Pulmonary artery endothelial cell (primary cell): Measurements from ENCODE around the gene DNMT3B. TPM values are rescaled to one million over a fixed set of nuclear protein-coding genes. Genes with fewer than 3 reads are reported as not detected.

Experiments
- DNase-seq: peaks from one replicate; pipeline ENCODE4 v3.0.0-alpha.2; 2011; ENCODE audit warnings: low read depth, low spot score
- total RNA-seq: library from RNA; depleted of rRNA; stranded (reverse); fragments of >200 nt; gene quantifications from 2 replicates; pipeline ENCODE4 v1.2.3, GENCODE V29; 2014

The DNMT3B gene
- total RNA-seq, 1 donor from 2014 or later: 4.0 TPM

- no peak for DNase-seq
Observed at GRCh38 chr20:32820698-32821377, 58.7 kb downstream of the DNMT3B start.

- DNase-seq: no peak
Observed at GRCh38 chr20:32822225-32822624, 60.0 kb downstream of the DNMT3B start.

GRCh38 chr20:32823078-32823477 lies 60.9 kb downstream of the DNMT3B start:
- DNase-seq: no peak

GRCh38 chr20:32823737-32824588 lies 61.8 kb downstream of the DNMT3B start:
- no peak for DNase-seq

GRCh38 chr20:32828029-32828680 lies 66.0 kb downstream of the DNMT3B start:
- no peak for DNase-seq

GRCh38 chr20:32829311-32830005 lies 67.3 kb downstream of the DNMT3B start:
- DNase-seq: no peak

GRCh38 chr20:32830437-32830836 lies 68.3 kb downstream of the DNMT3B start:
- DNase-seq: no peak

- no peak for DNase-seq
Observed at GRCh38 chr20:32831982-32832381, 69.8 kb downstream of the DNMT3B start.

- no peak for DNase-seq
Observed at GRCh38 chr20:32832664-32833063, 70.5 kb downstream of the DNMT3B start.

- DNase-seq: no peak
Observed at GRCh38 chr20:32834972-32835371, 72.8 kb downstream of the DNMT3B start.

- DNase-seq: no peak
Observed at GRCh38 chr20:32837157-32837556, 75.0 kb downstream of the DNMT3B start.

GRCh38 chr20:32839227-32839981 lies 77.2 kb downstream of the DNMT3B start:
- DNase-seq: no peak

- no peak for DNase-seq
Observed at GRCh38 chr20:32839982-32840285, 77.7 kb downstream of the DNMT3B start.

GRCh38 chr20:32841174-32841573 lies 79.0 kb downstream of the DNMT3B start:
- DNase-seq: no peak

- DNase-seq: no peak
Observed at GRCh38 chr20:32841632-32842031, 79.4 kb downstream of the DNMT3B start.

- no peak for DNase-seq
Observed at GRCh38 chr20:32842688-32843524, 80.7 kb downstream of the DNMT3B start.

- no peak for DNase-seq
Observed at GRCh38 chr20:32845786-32846185, 83.6 kb downstream of the DNMT3B start.

- DNase-seq: no peak
Observed at GRCh38 chr20:32846852-32847251, 84.7 kb downstream of the DNMT3B start.

- no peak for DNase-seq
Observed at GRCh38 chr20:32847964-32848363, 85.8 kb downstream of the DNMT3B start.

GRCh38 chr20:32848846-32849245 lies 86.7 kb downstream of the DNMT3B start:
- no peak for DNase-seq
